ENCODE results near the gene TRAPPC12. TPM values are rescaled to one million over a fixed set of nuclear protein-coding genes. Genes with fewer than 3 reads are reported as not detected.

TRAPPC12 gene
- polyA plus RNA-seq, 1 donor (not counting 4 experiments of a cell fraction or from before 2014, with no cell fraction given), result 44.2 TPM

GRCh38 chr2:3503046-3503445 lies 123.6 kb downstream of the TRAPPC12 start:
- DNase-seq (ENCODE audit: low read depth, low spot score) (no peak), FAIRE-seq (no peak)
- Histone ChIP-seq H3K36me3 (ENCODE audit: control insufficient read depth in 2 of 2, extremely low read depth in 1 of 2, insufficient read depth in 2 of 2, low read length in 2 of 2) (peaks cover 10 to 26% of the 10 kb centered on the region in 2 experiments), H3K9me3 (ENCODE audit: control insufficient read depth, low read depth, low read length) (no peaks in the 10 kb centered on the region), H3K9me1 (ENCODE audit: control insufficient read depth, extremely low read depth, insufficient read depth, low read length) (no peaks in the 10 kb centered on the region), H3K9ac (ENCODE audit: control insufficient read depth, extremely low read depth, insufficient read depth, low read length) (no peak overlapping the region), H3K4me3 (ENCODE audit: control insufficient read depth in 2 of 3, extremely low read depth in 1 of 3, insufficient read depth in 2 of 3, low read depth in 1 of 3, low read length in 3 of 3) (no peak overlapping the region), H2AFZ (ENCODE audit: control insufficient read depth, low read length) (no peak overlapping the region), H3K4me2 (ENCODE audit: control insufficient read depth, extremely low read depth, insufficient read depth, low read depth, low read length) (no peak overlapping the region), H3K79me2 (ENCODE audit: control insufficient read depth, insufficient read depth, low read length) (peaks cover 8% of the 10 kb centered on the region), H3K27me3 (ENCODE audit: control insufficient read depth, extremely low read depth, insufficient read depth, low read length) (no peaks in the 10 kb centered on the region), H3K27ac (ENCODE audit: control insufficient read depth, insufficient read depth, low read length) (no peak overlapping the region), H3K4me1 (ENCODE audit: control insufficient read depth, extremely low read depth, insufficient read depth, low read length) (no peaks in the 10 kb centered on the region), H4K20me1 (ENCODE audit: control insufficient read depth, extremely low read depth, insufficient read depth, low read length) (no peaks in the 10 kb centered on the region)
- dilution Hi-C loops (cut with MboI; ENCODE audit: extremely low pct_ligation_motif_present, low sequenced_read_pairs), result no loop called here
- TF ChIP-seq EZH2 (IDR thresholded peaks at IDR 0.05; ENCODE audit: low read length) (no peak), CTCF (optimal IDR thresholded peaks at IDR 0.05 in 1 of 3, IDR thresholded peaks at IDR 0.05 in 1 of 3, conservative IDR thresholded peaks at IDR 0.05 in 1 of 3; ENCODE audit: extremely low read depth in 1 of 3, insufficient read depth in 2 of 3, low read length in 3 of 3) (no peak)

DNA sequence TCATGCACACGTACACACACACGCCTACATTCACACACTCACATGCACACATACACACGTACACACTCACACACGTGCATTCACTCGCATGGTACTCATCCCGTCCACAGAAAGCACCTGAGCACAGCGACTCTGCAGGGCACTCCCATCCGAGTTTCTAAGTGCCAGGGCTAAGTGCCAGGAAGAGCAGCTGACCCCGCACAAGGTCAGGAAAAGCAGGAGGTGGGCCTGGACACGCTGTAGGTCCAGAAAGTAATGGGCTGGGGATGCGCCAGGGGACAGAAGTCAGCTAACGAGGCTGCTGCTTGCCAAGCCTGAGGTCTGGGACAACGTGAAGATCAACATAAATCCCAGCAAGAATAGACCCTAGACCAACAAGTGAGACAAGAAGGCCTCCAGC lies 124.0 kb downstream of the TRAPPC12 start:
- no peaks in the 10 kb centered on the region for H3K9me1 ChIP-seq (ENCODE audit: control insufficient read depth, extremely low read depth, insufficient read depth, low read length)
- TF ChIP-seq CTCF (optimal IDR thresholded peaks at IDR 0.05 in 1 of 3, IDR thresholded peaks at IDR 0.05 in 1 of 3, conservative IDR thresholded peaks at IDR 0.05 in 1 of 3; ENCODE audit: extremely low read depth in 1 of 3, insufficient read depth in 2 of 3, low read length in 3 of 3) (no peak), EZH2 (IDR thresholded peaks at IDR 0.05; ENCODE audit: low read length) (no peak)
- no peaks in the 10 kb centered on the region for H3K9me3 ChIP-seq (ENCODE audit: control insufficient read depth, low read depth, low read length)
- no peak overlapping the region for H3K4me2 ChIP-seq (ENCODE audit: control insufficient read depth, extremely low read depth, insufficient read depth, low read depth, low read length)
- H3K27ac ChIP-seq (ENCODE audit: control insufficient read depth, insufficient read depth, low read length), result no peak overlapping the region
- peaks cover 8% of the 10 kb centered on the region for H3K79me2 ChIP-seq (ENCODE audit: control insufficient read depth, insufficient read depth, low read length)
- no peak overlapping the region for H3K4me3 ChIP-seq (ENCODE audit: control insufficient read depth in 2 of 3, extremely low read depth in 1 of 3, insufficient read depth in 2 of 3, low read depth in 1 of 3, low read length in 3 of 3)
- no peak overlapping the region for H2AFZ ChIP-seq (ENCODE audit: control insufficient read depth, low read length)
- no peaks in the 10 kb centered on the region for H3K27me3 ChIP-seq (ENCODE audit: control insufficient read depth, extremely low read depth, insufficient read depth, low read length)
- peaks cover 8 to 24% of the 10 kb centered on the region in 2 experiments for H3K36me3 ChIP-seq (ENCODE audit: control insufficient read depth in 2 of 2, extremely low read depth in 1 of 2, insufficient read depth in 2 of 2, low read length in 2 of 2)
- dilution Hi-C loops (cut with MboI; ENCODE audit: extremely low pct_ligation_motif_present, low sequenced_read_pairs), result no loop called here
- no peak for DNase-seq (ENCODE audit: low read depth, low spot score)
- H4K20me1 ChIP-seq (ENCODE audit: control insufficient read depth, extremely low read depth, insufficient read depth, low read length), result no peaks in the 10 kb centered on the region
- H3K4me1 ChIP-seq (ENCODE audit: control insufficient read depth, extremely low read depth, insufficient read depth, low read length), result no peaks in the 10 kb centered on the region
- FAIRE-seq, result no peak
- no peak overlapping the region for H3K9ac ChIP-seq (ENCODE audit: control insufficient read depth, extremely low read depth, insufficient read depth, low read length)
